Skeletal muscle tissue (tissue), 4 donors: ENCODE data around the gene GRAMD2A. TPM values are rescaled to one million over a fixed set of nuclear protein-coding genes. Genes with fewer than 3 reads are reported as not detected.
A peak's percentile ranks its signal among the peaks of the same experiment; 100 is the strongest.

ENCODE experiments used
- H3K27ac ChIP-seq: one replicate; pipeline ENCODE4 v1.7.0; 2013; ENCODE audit warnings: mild to moderate bottlenecking, low read depth, low read length, inconsistent platforms
- H3K27me3 ChIP-seq, 3 donors: one replicate each; pipeline ENCODE4 v1.7.0; 2013; ENCODE audit warnings: low read length in 3 of 3; ENCODE audit not compliant: control insufficient read depth in 3 of 3, insufficient read depth in 3 of 3
- H3K36me3 ChIP-seq, 3 donors: one replicate each; pipeline ENCODE4 v1.7.0; 2013; ENCODE audit warnings: low read length in 3 of 3; ENCODE audit not compliant: control insufficient read depth in 3 of 3, insufficient read depth in 3 of 3
- H3K4me1 ChIP-seq, 3 donors: one replicate each; pipeline ENCODE4 v1.7.0; 2013; ENCODE audit warnings: low read length in 3 of 3, mild to moderate bottlenecking in 3 of 3; ENCODE audit not compliant: control insufficient read depth in 3 of 3, insufficient read depth in 3 of 3
- H3K4me3 ChIP-seq, 3 donors: one replicate each; pipeline ENCODE4 v1.7.0; 2013; ENCODE audit warnings: low read length in 3 of 3
- H3K9ac ChIP-seq, 3 donors: one replicate each; pipeline ENCODE4 v1.7.0; 2013; ENCODE audit warnings: low read length in 3 of 3, mild to moderate bottlenecking in 3 of 3, moderate library complexity in 2 of 3, low read depth in 1 of 3
- H3K9me3 ChIP-seq, 3 donors: one replicate each; pipeline ENCODE4 v1.7.0; 2013; ENCODE audit warnings: low read length in 3 of 3; ENCODE audit not compliant: control insufficient read depth in 3 of 3
- total RNA-seq: library from RNA; depleted of rRNA; stranded (reverse); fragments of >200 nt; gene quantifications from one replicate; pipeline ENCODE4 v1.2.3, GENCODE V29; 2014
- donor health status: Osteomylitis.

Gene GRAMD2A
- total RNA-seq, 1 donor from 2014 or later, result 2.1 TPM

DNA sequence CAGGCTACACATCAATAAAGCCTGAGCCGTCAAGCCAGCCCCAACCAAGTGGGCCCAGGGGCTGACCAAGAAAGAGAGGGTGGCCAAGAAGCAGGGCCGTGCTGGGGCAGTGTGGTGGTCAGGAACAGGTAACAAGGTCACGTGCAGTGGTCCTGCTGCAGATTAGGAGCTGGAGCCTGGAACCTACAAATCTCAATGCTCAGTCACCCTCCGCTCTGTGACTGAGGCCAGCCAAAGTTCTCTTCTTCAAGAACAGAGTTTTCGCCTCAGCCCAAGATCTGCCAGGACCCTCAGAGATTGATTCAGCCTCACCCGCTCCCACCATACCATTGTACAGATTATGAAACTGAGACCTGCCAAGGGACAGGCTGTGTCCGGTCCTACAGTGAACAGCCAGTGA is 26.9 kb downstream of the GRAMD2A start:
- no peaks in the 10 kb centered on the region for H3K36me3 ChIP-seq
- no peaks in the 10 kb centered on the region for H3K9me3 ChIP-seq
- H3K4me3 ChIP-seq, result no peak overlapping the region
- H3K27me3 ChIP-seq, result no peaks in the 10 kb centered on the region
- H3K9ac ChIP-seq, result no peak overlapping the region
- no peaks in the 10 kb centered on the region for H3K4me1 ChIP-seq
- no peak overlapping the region for H3K27ac ChIP-seq

DNA sequence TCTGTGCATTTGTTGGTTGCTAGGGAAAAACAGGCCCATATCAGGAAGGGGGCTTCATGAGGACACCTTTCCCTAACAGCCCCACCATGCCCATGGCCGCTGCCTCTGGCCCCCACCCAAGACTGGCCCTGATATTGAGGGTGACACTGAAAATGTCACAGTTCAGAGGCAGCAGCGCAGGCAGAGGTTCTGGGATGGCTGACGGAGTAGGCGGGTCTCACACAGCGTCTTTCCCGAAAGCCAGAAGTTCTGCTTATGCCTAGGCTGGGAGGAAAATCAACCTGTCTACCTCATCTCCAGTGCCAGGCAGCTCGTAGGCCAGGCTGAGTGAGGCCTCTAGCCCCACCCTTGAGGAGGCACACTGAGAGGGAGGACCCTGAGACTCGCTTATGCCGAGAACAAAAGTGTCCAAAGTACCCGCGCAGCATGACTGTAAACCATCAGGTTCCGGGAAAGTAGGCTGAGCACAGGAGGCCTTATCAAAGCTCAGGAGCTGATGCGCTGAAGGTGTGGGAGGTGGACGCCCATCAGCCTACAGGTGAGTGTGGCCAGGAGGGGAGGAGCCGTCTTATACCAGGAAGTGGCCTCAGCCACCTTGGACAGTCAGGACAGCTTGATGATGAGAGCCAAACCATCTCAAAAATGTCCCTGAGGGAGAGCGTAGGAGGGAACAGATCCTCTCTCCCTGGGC is 27.5 kb downstream of the GRAMD2A start:
- H3K27me3 ChIP-seq, result no peaks in the 10 kb centered on the region
- H3K27ac ChIP-seq, result no peak overlapping the region
- no peak overlapping the region for H3K9ac ChIP-seq
- H3K36me3 ChIP-seq, result no peaks in the 10 kb centered on the region
- H3K4me1 ChIP-seq, result no peaks in the 10 kb centered on the region
- no peak overlapping the region for H3K4me3 ChIP-seq
- H3K9me3 ChIP-seq, result no peaks in the 10 kb centered on the region

DNA sequence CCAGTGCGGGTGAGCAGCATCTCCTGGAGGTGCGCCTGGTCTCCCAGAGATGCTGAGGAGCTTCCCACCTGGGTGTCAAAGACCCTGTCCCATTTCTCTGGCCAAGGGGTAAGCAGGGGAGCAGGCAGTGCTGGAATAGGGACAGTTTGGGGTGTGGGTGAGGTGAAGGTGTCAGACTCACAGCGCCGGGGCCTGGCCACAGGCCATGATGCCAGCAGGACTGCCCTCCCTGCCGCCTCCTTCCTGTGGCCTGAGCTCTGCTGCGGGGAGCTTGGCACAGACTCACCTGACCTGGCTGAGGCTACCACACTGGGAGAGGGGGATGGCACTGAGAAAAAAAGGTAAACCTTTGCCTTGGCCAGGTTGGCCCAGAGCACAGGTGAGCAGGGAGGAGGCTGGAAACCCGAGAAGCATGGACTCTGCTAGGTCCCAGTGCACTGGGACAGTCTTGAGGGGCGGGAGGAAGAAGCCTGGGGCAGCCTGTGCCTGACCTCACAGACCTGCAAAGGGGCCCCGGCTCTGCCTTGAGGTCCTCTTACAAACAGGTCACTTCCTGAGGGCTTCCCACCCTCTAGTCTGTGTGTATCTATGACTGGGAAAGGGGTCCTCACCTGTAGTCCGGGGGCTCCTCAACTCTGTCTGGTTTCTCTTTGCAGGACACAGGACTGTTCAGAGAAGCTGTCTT is 28.2 kb downstream of the GRAMD2A start:
- no peaks in the 10 kb centered on the region for H3K4me1 ChIP-seq
- no peak overlapping the region for H3K4me3 ChIP-seq
- H3K9ac ChIP-seq, result no peak overlapping the region
- no peaks in the 10 kb centered on the region for H3K9me3 ChIP-seq
- H3K27ac ChIP-seq, result no peak overlapping the region
- no peaks in the 10 kb centered on the region for H3K36me3 ChIP-seq
- H3K27me3 ChIP-seq, result no peaks in the 10 kb centered on the region

DNA sequence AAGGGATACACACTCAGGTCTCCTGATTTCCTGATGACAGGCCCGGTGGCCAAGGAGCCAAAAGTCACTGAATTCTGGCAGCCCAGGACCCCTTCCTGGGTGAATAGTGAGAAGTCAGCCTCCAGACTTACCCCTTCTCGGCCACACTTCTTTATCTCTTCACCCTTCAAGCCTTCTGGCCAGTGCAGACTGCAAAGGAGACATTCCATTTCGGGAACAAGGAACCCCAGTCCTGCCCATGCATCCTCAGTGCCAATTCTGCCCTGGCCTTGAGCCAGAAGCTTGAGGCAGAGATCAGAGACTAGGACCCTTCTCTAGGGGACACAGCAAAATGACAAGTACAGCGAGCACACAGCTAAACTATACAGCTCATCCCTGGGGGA is 28.8 kb downstream of the GRAMD2A start:
- Histone ChIP-seq H3K36me3 (no peaks in the 10 kb centered on the region), H3K27me3 (no peaks in the 10 kb centered on the region), H3K9me3 (no peaks in the 10 kb centered on the region), H3K9ac (no peak overlapping the region), H3K27ac (no peak overlapping the region), H3K4me3 (no peak overlapping the region), H3K4me1 (no peaks in the 10 kb centered on the region)

DNA sequence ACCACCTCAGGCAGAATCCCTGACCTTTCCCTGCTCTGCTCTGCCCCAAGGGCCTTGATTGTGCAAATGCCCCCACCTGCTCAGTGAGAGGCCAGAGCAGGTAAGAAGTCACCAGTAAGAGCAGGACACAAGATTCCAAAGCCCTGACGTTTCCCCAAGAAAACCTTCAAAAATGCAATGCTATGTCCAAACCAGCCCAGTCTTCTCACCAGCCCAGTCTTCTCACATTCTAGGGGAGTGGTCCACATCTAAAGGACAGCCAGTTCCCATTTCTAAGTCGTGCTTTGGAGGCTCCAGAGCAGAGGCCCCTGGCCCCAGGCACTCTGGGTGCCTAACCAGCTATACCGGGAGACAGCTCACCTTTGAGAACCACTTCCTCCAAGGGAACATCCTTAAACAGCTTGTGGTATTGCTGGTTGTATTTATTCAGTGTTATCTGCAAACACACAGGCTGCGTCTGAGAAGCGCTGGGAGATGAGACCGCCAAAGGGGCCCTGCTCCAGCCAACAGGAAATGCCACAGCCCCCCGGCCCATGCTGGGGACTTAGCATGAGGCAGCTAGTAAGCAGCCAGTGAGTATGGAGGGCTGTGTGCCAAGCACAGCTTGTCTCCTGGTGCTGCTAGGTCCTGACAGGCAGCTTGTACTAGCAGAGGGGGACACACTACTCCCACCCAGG is 29.3 kb downstream of the GRAMD2A start:
- Histone ChIP-seq H3K36me3 (no peaks in the 10 kb centered on the region), H3K27ac (no peak overlapping the region), H3K9me3 (no peaks in the 10 kb centered on the region), H3K9ac (no peak overlapping the region), H3K4me3 (no peak overlapping the region), H3K27me3 (no peaks in the 10 kb centered on the region), H3K4me1 (no peaks in the 10 kb centered on the region)

DNA sequence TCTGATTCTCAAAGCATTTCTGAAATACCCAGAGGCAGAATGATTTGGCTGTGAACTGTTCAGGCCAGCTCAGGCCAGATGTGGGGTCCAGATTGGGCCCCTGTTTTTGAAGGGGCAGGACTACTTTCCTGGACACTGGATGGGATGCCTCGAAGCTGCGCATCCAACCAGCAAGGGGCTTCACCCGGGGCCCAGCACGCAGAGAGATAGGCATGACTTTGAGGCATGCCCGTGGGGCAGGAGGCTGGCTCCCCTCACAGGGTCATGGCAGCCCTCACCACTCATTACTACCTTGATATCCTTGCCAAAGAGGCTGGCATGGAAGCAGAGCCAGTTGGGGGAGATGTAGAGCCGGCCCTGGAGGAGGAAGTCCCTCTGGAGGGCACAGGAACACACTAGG is 30.1 kb downstream of the GRAMD2A start:
- Histone ChIP-seq H3K36me3 (no peaks in the 10 kb centered on the region), H3K9ac (no peak overlapping the region), H3K27ac (no peak overlapping the region), H3K9me3 (no peaks in the 10 kb centered on the region), H3K4me1 (no peaks in the 10 kb centered on the region), H3K27me3 (no peaks in the 10 kb centered on the region), H3K4me3 (no peak overlapping the region)

DNA sequence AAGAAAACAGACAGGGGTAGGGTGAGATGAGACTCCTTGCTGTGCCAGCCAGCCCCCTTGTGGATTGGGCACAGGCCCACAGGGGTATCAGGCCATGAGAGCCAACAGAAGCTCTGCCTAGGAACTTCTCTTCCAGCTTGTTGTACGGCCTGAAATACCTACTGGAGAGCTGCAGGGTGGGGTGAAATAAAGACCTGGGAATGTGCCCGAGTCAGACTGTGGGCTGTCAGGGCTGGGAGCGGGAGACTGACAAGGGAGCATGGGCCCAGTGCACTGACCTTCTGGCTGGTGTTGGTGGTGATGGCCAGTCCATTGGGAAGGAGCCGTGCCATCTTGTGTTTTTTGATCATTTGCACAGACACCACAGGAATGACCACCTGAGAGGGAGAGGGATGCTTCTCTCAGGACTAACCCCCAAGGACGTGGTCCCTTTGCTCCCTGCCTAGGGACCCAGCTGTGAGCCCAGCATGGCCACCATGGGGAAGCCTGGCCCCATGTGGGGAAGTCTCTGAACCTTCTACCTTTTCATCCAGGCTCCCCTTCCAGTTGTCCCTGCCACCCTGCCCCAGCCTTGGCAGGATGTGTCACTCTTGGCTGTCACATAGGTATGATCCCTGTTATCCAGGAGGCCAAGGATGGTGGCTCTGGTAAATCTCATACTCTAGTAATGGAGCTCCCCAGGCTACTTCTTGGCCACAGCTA is 30.7 kb downstream of the GRAMD2A start:
- H3K4me1 ChIP-seq, result peaks cover 4 to 5% (median 4%) of the 10 kb centered on the region in 3 donors
- no peak overlapping the region for H3K27ac ChIP-seq
- H3K9ac ChIP-seq, result no peak overlapping the region
- H3K4me3 ChIP-seq, result no peak overlapping the region
- H3K9me3 ChIP-seq, result no peaks in the 10 kb centered on the region
- H3K36me3 ChIP-seq, result no peaks in the 10 kb centered on the region
- H3K27me3 ChIP-seq, result no peaks in the 10 kb centered on the region

DNA sequence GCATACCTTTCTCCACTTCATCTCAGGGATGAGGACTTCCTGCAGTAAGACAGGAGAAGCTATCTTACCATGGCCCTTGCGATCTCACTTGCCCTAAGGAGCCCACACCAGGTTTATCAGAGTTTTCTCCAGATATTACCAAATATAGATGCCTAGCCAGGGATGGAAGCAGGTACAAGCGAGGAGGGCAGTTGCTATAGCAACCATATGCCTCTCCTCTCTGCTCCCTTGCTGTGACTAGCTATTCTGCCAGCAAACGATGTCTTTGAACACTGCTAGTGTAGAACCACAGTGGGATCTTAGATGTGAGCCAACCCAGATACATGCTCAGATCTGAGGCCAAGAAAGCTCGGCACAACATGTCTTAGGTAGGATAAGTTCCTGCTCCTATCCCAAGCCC is 33.9 kb downstream of the GRAMD2A start:
- Histone ChIP-seq H3K27ac (no peak overlapping the region), H3K9me3 (no peaks in the 10 kb centered on the region), H3K36me3 (no peaks in the 10 kb centered on the region), H3K9ac (no peak overlapping the region), H3K27me3 (no peaks in the 10 kb centered on the region), H3K4me1 (peaks cover 14 to 18% (median 17%) of the 10 kb centered on the region in 3 donors), H3K4me3 (no peak overlapping the region)

DNA sequence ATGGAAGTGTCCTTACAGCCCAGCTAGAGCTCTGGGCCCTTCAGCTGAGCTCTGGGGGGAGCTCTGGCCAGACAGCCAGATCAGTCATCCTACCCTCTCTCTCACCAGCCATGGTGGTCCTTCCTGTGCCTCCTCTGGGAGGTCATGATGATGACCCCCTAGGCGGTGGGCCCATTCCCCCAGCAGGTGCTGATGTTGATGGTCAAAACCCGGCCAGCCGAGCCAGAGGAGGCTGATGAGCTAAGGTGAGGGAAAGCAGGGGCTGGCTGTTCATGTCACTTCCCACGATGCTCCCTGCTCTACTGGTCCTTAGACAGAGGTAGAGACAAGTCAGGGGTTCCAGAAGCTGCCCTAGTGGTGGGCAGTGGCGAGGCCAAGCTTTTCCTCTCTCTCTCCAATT is 35.0 kb downstream of the GRAMD2A start:
- Histone ChIP-seq H3K36me3 (no peaks in the 10 kb centered on the region), H3K27me3 (no peaks in the 10 kb centered on the region), H3K27ac (no peak overlapping the region), H3K4me3 (no peak overlapping the region), H3K9ac (peak overlapping the region in 1 of 3 donors; percentile 45), H3K9me3 (no peaks in the 10 kb centered on the region), H3K4me1 (peaks cover 14 to 18% (median 17%) of the 10 kb centered on the region in 3 donors)
